ENCODE data around the gene EXOC1. TPM values are rescaled to one million over a fixed set of nuclear protein-coding genes. Genes with fewer than 3 reads are reported as not detected.

EXOC1 gene
- polyA plus RNA-seq, 1 donor (not counting 4 experiments of a cell fraction or from before 2014, with no cell fraction given), result 32.4 TPM

DNA sequence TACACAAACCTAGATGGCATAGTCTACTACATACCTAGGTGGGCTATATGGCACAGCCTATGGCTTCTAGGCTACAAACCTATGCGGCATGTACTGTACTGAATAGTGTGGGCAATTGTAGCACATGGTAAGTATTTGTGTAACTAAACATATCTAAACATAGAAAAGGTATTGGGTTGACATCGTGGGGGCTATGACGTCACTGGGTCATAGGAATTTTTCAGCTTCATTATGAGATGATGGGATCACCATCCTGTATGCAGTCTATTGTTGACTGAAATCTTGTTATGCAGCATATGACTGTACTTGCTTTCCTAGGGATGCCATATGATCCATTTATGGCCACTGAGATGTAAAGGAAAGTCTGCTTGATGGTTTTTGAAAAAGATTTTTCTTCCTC lies 35.8 kb upstream of the EXOC1 start:
- Histone ChIP-seq H4K20me1 (ENCODE audit: control insufficient read depth, extremely low read depth, insufficient read depth, low read length) (no peaks in the 10 kb centered on the region), H3K9me1 (ENCODE audit: control insufficient read depth, extremely low read depth, insufficient read depth, low read length) (no peaks in the 10 kb centered on the region), H2AFZ (ENCODE audit: control insufficient read depth, low read length) (no peak overlapping the region), H3K79me2 (ENCODE audit: control insufficient read depth, insufficient read depth, low read length) (no peaks in the 10 kb centered on the region), H3K9ac (ENCODE audit: control insufficient read depth, extremely low read depth, insufficient read depth, low read length) (no peak overlapping the region), H3K4me3 (ENCODE audit: control insufficient read depth in 2 of 3, extremely low read depth in 1 of 3, insufficient read depth in 2 of 3, low read depth in 1 of 3, low read length in 3 of 3) (no peak overlapping the region), H3K9me3 (ENCODE audit: control insufficient read depth, low read depth, low read length) (no peaks in the 10 kb centered on the region), H3K27me3 (ENCODE audit: control insufficient read depth, extremely low read depth, insufficient read depth, low read length) (peaks cover 5% of the 10 kb centered on the region), H3K4me2 (ENCODE audit: control insufficient read depth, extremely low read depth, insufficient read depth, low read depth, low read length) (no peak overlapping the region), H3K27ac (ENCODE audit: control insufficient read depth, insufficient read depth, low read length) (no peak overlapping the region), H3K36me3 (ENCODE audit: control insufficient read depth in 2 of 2, extremely low read depth in 1 of 2, insufficient read depth in 2 of 2, low read length in 2 of 2) (no peaks in the 10 kb centered on the region), H3K4me1 (ENCODE audit: control insufficient read depth, extremely low read depth, insufficient read depth, low read length) (no peaks in the 10 kb centered on the region)
- dilution Hi-C loops (cut with MboI; ENCODE audit: extremely low pct_ligation_motif_present, low sequenced_read_pairs), result no loop called here
- TF ChIP-seq EZH2 (IDR thresholded peaks at IDR 0.05; ENCODE audit: low read length), result no peak
- TF ChIP-seq, protein P1, sequence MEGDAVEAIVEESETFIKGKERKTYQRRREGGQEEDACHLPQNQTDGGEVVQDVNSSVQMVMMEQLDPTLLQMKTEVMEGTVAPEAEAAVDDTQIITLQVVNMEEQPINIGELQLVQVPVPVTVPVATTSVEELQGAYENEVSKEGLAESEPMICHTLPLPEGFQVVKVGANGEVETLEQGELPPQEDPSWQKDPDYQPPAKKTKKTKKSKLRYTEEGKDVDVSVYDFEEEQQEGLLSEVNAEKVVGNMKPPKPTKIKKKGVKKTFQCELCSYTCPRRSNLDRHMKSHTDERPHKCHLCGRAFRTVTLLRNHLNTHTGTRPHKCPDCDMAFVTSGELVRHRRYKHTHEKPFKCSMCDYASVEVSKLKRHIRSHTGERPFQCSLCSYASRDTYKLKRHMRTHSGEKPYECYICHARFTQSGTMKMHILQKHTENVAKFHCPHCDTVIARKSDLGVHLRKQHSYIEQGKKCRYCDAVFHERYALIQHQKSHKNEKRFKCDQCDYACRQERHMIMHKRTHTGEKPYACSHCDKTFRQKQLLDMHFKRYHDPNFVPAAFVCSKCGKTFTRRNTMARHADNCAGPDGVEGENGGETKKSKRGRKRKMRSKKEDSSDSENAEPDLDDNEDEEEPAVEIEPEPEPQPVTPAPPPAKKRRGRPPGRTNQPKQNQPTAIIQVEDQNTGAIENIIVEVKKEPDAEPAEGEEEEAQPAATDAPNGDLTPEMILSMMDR (optimal IDR thresholded peaks at IDR 0.05 in 1 of 3, IDR thresholded peaks at IDR 0.05 in 1 of 3, conservative IDR thresholded peaks at IDR 0.05 in 1 of 3; ENCODE audit: extremely low read depth in 1 of 3, insufficient read depth in 2 of 3, low read length in 3 of 3), result no peak
- FAIRE-seq (no peak), DNase-seq (ENCODE audit: low read depth, low spot score) (no peak)

DNA sequence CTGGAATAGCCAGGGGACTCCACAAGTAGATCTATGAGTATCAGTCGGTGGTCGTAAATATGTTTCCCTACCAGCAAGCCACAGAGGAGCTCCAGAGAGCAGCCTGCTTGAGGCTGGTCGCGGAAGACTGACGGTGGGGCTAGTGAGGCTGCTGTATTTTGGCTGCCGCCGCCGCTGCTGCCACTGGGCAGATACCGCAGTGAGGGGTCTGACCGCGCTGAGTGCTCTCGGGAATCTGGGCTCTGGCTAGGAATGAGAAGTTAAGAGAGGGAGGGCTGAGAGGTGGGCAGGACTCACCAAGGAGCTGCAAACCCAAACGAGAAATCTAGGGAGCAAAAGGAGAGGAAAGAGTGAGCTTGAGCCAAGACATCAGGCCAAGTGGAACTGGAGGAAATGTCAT lies 33.8 kb upstream of the EXOC1 start, which contains the start of gene EXOC1L:
TSS of gene EXOC1L (plus strand) at position 157 of the 400 bp plus-strand sequence. CDS start at position 394, 237 bp downstream.
- peaks cover 5% of the 10 kb centered on the region for H3K27me3 ChIP-seq (ENCODE audit: control insufficient read depth, extremely low read depth, insufficient read depth, low read length)
- no peaks in the 10 kb centered on the region for H3K9me3 ChIP-seq (ENCODE audit: control insufficient read depth, low read depth, low read length)
- no peak within 1 kb of the TSS for H3K27ac ChIP-seq (ENCODE audit: control insufficient read depth, insufficient read depth, low read length)
- DNase-seq (ENCODE audit: low read depth, low spot score) (no peak), FAIRE-seq (no peak)
- peak within 1 kb of the TSS in 1 of 3 experiments; percentile 2 for H3K4me3 ChIP-seq (ENCODE audit: control insufficient read depth in 2 of 3, extremely low read depth in 1 of 3, insufficient read depth in 2 of 3, low read depth in 1 of 3, low read length in 3 of 3)
- no peak within 1 kb of the TSS for H3K9ac ChIP-seq (ENCODE audit: control insufficient read depth, extremely low read depth, insufficient read depth, low read length)
- H3K79me2 ChIP-seq (ENCODE audit: control insufficient read depth, insufficient read depth, low read length), result no peaks in the 10 kb centered on the region
- no peaks in the 10 kb centered on the region for H3K36me3 ChIP-seq (ENCODE audit: control insufficient read depth in 2 of 2, extremely low read depth in 1 of 2, insufficient read depth in 2 of 2, low read length in 2 of 2)
- no peaks in the 10 kb centered on the region for H3K9me1 ChIP-seq (ENCODE audit: control insufficient read depth, extremely low read depth, insufficient read depth, low read length)
- dilution Hi-C loops (cut with MboI; ENCODE audit: extremely low pct_ligation_motif_present, low sequenced_read_pairs), result no loop called here
- H3K4me2 ChIP-seq (ENCODE audit: control insufficient read depth, extremely low read depth, insufficient read depth, low read depth, low read length), result peak within 1 kb of the TSS; percentile 17
- H3K4me1 ChIP-seq (ENCODE audit: control insufficient read depth, extremely low read depth, insufficient read depth, low read length), result no peaks in the 10 kb centered on the region
- H4K20me1 ChIP-seq (ENCODE audit: control insufficient read depth, extremely low read depth, insufficient read depth, low read length), result no peaks in the 10 kb centered on the region
- TF ChIP-seq, protein P1 (optimal IDR thresholded peaks at IDR 0.05 in 1 of 3, IDR thresholded peaks at IDR 0.05 in 1 of 3, conservative IDR thresholded peaks at IDR 0.05 in 1 of 3; ENCODE audit: extremely low read depth in 1 of 3, insufficient read depth in 2 of 3, low read length in 3 of 3), result no peak
- TF ChIP-seq EZH2 (IDR thresholded peaks at IDR 0.05; ENCODE audit: low read length), result peak; percentile 38
- peak within 1 kb of the TSS; percentile 57 for H2AFZ ChIP-seq (ENCODE audit: control insufficient read depth, low read length)
